PC-9 (cell line): Measurements from ENCODE around the gene CADM4.

Source experiments
- EZH2 ChIP-seq: fragments of 200-600 bp; sonication (generic); IDR thresholded peaks from 2 replicates; pipeline ENCODE4 v1.8.0; 2017; ENCODE audit warnings: antibody characterized with exemption, low read depth
- TF ChIP-seq, protein P1 (sequence below): fragments of 200-600 bp; sonication (generic); conservative IDR thresholded peaks from 2 replicates; pipeline ENCODE4 v1.6.1; 2017; ENCODE audit warnings: mixed run types, antibody characterized with exemption, mild to moderate bottlenecking, moderate library complexity

- TF ChIP-seq, protein P1, sequence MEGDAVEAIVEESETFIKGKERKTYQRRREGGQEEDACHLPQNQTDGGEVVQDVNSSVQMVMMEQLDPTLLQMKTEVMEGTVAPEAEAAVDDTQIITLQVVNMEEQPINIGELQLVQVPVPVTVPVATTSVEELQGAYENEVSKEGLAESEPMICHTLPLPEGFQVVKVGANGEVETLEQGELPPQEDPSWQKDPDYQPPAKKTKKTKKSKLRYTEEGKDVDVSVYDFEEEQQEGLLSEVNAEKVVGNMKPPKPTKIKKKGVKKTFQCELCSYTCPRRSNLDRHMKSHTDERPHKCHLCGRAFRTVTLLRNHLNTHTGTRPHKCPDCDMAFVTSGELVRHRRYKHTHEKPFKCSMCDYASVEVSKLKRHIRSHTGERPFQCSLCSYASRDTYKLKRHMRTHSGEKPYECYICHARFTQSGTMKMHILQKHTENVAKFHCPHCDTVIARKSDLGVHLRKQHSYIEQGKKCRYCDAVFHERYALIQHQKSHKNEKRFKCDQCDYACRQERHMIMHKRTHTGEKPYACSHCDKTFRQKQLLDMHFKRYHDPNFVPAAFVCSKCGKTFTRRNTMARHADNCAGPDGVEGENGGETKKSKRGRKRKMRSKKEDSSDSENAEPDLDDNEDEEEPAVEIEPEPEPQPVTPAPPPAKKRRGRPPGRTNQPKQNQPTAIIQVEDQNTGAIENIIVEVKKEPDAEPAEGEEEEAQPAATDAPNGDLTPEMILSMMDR: no peak
- TF ChIP-seq EZH2: no peak
These were observed 45.5 kb downstream of the CADM4 start for GRCh38 chr19:43594081-43594697.
